ENCODE results near the gene CCDC88C.

Gene CCDC88C

GRCh38 chr14:91303924-91304229, 113.7 kb downstream of the CCDC88C start:
- DNase-seq: no peak

- no peak for DNase-seq
Observed at GRCh38 chr14:91303091-91303923, 114.3 kb downstream of the CCDC88C start.

GRCh38 chr14:91302391-91302790, 115.2 kb downstream of the CCDC88C start:
- DNase-seq: no peak

- DNase-seq: no peak
Observed at GRCh38 chr14:91300957-91301356, 116.7 kb downstream of the CCDC88C start.

GRCh38 chr14:91300283-91300895, 117.2 kb downstream of the CCDC88C start:
- DNase-seq: peak; percentile 30

GRCh38 chr14:91299121-91300115, 118.2 kb downstream of the CCDC88C start:
- DNase-seq: peak; percentile 91

GRCh38 chr14:91298576-91298975, 119.0 kb downstream of the CCDC88C start:
- no peak for DNase-seq

GRCh38 chr14:91297081-91297711, 120.4 kb downstream of the CCDC88C start:
- no peak for DNase-seq

GRCh38 chr14:91295851-91296796, 121.5 kb downstream of the CCDC88C start:
- DNase-seq: no peak

- no peak for DNase-seq
Observed at GRCh38 chr14:91295276-91295845, 122.3 kb downstream of the CCDC88C start.

- DNase-seq: no peak
Observed at GRCh38 chr14:91294153-91294552, 123.5 kb downstream of the CCDC88C start.

GRCh38 chr14:91293281-91293680, 124.3 kb downstream of the CCDC88C start:
- DNase-seq: no peak

GRCh38 chr14:91292491-91292890, 125.1 kb downstream of the CCDC88C start:
- no peak for DNase-seq

GRCh38 chr14:91291786-91292405, 125.7 kb downstream of the CCDC88C start:
- DNase-seq: no peak

- no peak for DNase-seq
Observed at GRCh38 chr14:91290986-91291385, 126.6 kb downstream of the CCDC88C start.

- DNase-seq: no peak
Observed at GRCh38 chr14:91289464-91289863, 128.2 kb downstream of the CCDC88C start.

- DNase-seq: no peak
Observed at GRCh38 chr14:91288876-91289275, 128.7 kb downstream of the CCDC88C start.

GRCh38 chr14:91286530-91286937, 131.1 kb downstream of the CCDC88C start:
- peak; percentile 73 for DNase-seq

GRCh38 chr14:91284791-91285548, 132.7 kb downstream of the CCDC88C start:
- DNase-seq: no peak
